ENCODE results near the gene AKT2.

DNA sequence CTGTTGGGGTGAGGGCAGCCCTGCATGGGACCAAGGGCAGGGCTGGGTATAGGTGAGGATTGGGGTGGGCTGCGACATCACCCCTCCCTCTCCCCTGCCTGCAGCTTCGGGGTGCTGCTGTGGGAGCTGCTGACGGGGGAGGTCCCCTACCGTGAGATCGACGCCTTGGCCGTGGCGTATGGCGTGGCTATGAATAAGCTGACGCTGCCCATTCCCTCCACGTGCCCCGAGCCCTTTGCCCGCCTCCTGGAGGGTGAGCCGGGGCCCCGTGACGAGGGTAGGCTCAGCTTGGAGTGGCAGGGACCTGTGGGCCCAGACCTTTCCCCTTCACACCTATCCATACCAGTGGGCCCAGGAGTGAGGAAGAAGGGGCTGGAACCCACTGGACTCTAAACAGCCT lies 80.8 kb downstream of the AKT2 start:
- TF ChIP-seq POLR2AphosphoS5 (IDR thresholded peaks at IDR 0.05): no peak
- TF ChIP-seq, protein P1, sequence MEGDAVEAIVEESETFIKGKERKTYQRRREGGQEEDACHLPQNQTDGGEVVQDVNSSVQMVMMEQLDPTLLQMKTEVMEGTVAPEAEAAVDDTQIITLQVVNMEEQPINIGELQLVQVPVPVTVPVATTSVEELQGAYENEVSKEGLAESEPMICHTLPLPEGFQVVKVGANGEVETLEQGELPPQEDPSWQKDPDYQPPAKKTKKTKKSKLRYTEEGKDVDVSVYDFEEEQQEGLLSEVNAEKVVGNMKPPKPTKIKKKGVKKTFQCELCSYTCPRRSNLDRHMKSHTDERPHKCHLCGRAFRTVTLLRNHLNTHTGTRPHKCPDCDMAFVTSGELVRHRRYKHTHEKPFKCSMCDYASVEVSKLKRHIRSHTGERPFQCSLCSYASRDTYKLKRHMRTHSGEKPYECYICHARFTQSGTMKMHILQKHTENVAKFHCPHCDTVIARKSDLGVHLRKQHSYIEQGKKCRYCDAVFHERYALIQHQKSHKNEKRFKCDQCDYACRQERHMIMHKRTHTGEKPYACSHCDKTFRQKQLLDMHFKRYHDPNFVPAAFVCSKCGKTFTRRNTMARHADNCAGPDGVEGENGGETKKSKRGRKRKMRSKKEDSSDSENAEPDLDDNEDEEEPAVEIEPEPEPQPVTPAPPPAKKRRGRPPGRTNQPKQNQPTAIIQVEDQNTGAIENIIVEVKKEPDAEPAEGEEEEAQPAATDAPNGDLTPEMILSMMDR (IDR thresholded peaks at IDR 0.05): no peak
- no peak for TF ChIP-seq EP300 (IDR thresholded peaks at IDR 0.05; ENCODE audit: low read depth)
- TF ChIP-seq POLR2A (IDR thresholded peaks at IDR 0.05): no peak

All from transverse colon (tissue), 4 donors.